HCT116 (cell line): Measurements from ENCODE around the gene OR10H4. TPM values are rescaled to one million over a fixed set of nuclear protein-coding genes. Genes with fewer than 3 reads are reported as not detected.
A peak's percentile ranks its signal among the peaks of the same experiment; 100 is the strongest.

Source experiments
- ATAC-seq: fragments of 200-7000 bp; cut with Tn5 transposase; 2 replicates; pipeline ENCODE4 v1.9.1; 2020; ENCODE audit warnings: mild to moderate bottlenecking, moderate library complexity
- BruUV-seq: library from RNA; stranded (reverse); fragments of 400-500 nt; replicated peaks from 2 replicates; lab custom pipeline; 2021; lab: Mats Ljungman, UMichigan
- CTCF ChIA-PET: fragments of 300-600 bp; sonication (Branson Sonifier 250); formaldehyde crosslinking; loops from one replicate; lab custom pipeline; 2021; ENCODE audit warnings: antibody characterized with exemption; lab: Charles Lee
- POLR2A ChIA-PET: fragments of 300-600, 350-600 bp; sonication (Branson Sonifier 250); formaldehyde crosslinking; loops from one replicate; lab custom pipeline; 2021; ENCODE audit warnings: antibody characterized with exemption; lab: Charles Lee
- RAD21 ChIA-PET, 2 experiments: fragments of 300-600 bp; sonication (Branson Sonifier 250); formaldehyde crosslinking; loops; one replicate each; lab custom pipeline; 2023; ENCODE audit warnings: low total read pairs in 2 of 2; ENCODE audit not compliant: uncharacterized antibody in 2 of 2, unreplicated experiment in 2 of 2, low non-redundant PET in 1 of 2; lab: Charles Lee
- DNase-seq: peaks from one replicate; pipeline ENCODE4 v3.0.0-alpha.2; 2010; ENCODE audit warnings: low read depth, low spot score
- H2AFZ ChIP-seq: fragments of 200-600 bp; shearing (Covaris generic), sonication (generic); 2 replicates; pipeline ENCODE4 v1.6.1; 2017; ENCODE audit warnings: low read depth, mixed run types, mixed read lengths, antibody characterized with exemption, low read length; ENCODE audit not compliant: poor library complexity, severe bottlenecking
- H3K27ac ChIP-seq: 2 replicates; pipeline ENCODE4 v1.5.1; 2012; ENCODE audit warnings: low read depth, low read length
- H3K27me3 ChIP-seq: fragments of 200-600 bp; sonication (generic); 2 replicates; pipeline ENCODE4 v1.6.1; 2016; ENCODE audit warnings: mixed run types, low read length, mixed read lengths; ENCODE audit not compliant: insufficient read depth
- H3K36me3 ChIP-seq, 2 experiments: fragments of 200-500 bp in 1 of 2; fragments of 200-600 bp in 1 of 2; sonication (Bioruptor generic) in 1 of 2; sonication (generic) in 1 of 2; 2 replicates each; pipeline versions ENCODE4 v1.5.1 to v1.6.1; 2014 to 2016; ENCODE audit warnings: low read length in 2 of 2, inconsistent platforms in 1 of 2, mixed read lengths in 1 of 2, mixed run types in 1 of 2; ENCODE audit not compliant: insufficient read depth in 2 of 2, control insufficient read depth in 1 of 2
- H3K4me1 ChIP-seq, 2 experiments: fragments of 200-600 bp in 1 of 2; sonication (generic) in 1 of 2; 2 replicates each; pipeline versions ENCODE4 v1.5.1 to v1.6.1; 2012 to 2017; ENCODE audit warnings: low read length in 2 of 2, inconsistent platforms in 1 of 2, mild to moderate bottlenecking in 1 of 2, mixed read lengths in 1 of 2, mixed run types in 1 of 2, moderate library complexity in 1 of 2; ENCODE audit not compliant: insufficient read depth in 2 of 2, control insufficient read depth in 1 of 2
- H3K4me2 ChIP-seq: fragments of 200-600 bp; sonication (generic); 2 replicates; pipeline ENCODE4 v1.6.1; 2017; ENCODE audit warnings: mixed run types, low read length, mixed read lengths
- H3K4me3 ChIP-seq, 2 experiments: fragments of 200-600 bp in 1 of 2; sonication (generic) in 1 of 2; replicated peaks in 1 of 2; 2 replicates each; pipeline ENCODE4 v1.5.1; 2011 to 2016; ENCODE audit warnings: low read length in 2 of 2, control low read depth in 1 of 2, low read depth in 1 of 2, mild to moderate bottlenecking in 1 of 2, mixed read lengths in 1 of 2, mixed run types in 1 of 2
- H3K79me2 ChIP-seq: fragments of 200-600 bp; sonication (generic); 2 replicates; pipeline ENCODE4 v1.6.1; 2017; ENCODE audit warnings: mild to moderate bottlenecking, mixed run types, low read length, moderate library complexity, mixed read lengths; ENCODE audit not compliant: insufficient read depth
- H3K9ac ChIP-seq: fragments of 200-600 bp; sonication (generic); 2 replicates; pipeline ENCODE4 v1.6.1; 2016; ENCODE audit warnings: low read length, mixed read lengths
- H3K9me2 ChIP-seq: fragments of 200-600 bp; sonication (generic), shearing (Covaris generic); 2 replicates; pipeline ENCODE4 v1.6.1; 2017; ENCODE audit warnings: mixed run types, mild to moderate bottlenecking, moderate library complexity; ENCODE audit not compliant: insufficient read depth
- H3K9me3 ChIP-seq, 2 experiments: fragments of 200-500 bp in 1 of 2; fragments of 200-600 bp in 1 of 2; sonication (Bioruptor generic) in 1 of 2; sonication (generic) in 1 of 2; 2 replicates each; pipeline ENCODE4 v1.6.1; 2014 to 2017; ENCODE audit warnings: low read length in 2 of 2, mixed read lengths in 2 of 2, inconsistent platforms in 1 of 2, low read depth in 1 of 2, mild to moderate bottlenecking in 1 of 2, mixed run types in 1 of 2, moderate library complexity in 1 of 2; ENCODE audit not compliant: control insufficient read depth in 1 of 2, insufficient read depth in 1 of 2
- H4K20me1 ChIP-seq: fragments of 200-600 bp; sonication (generic), shearing (Covaris generic); 2 replicates; pipeline ENCODE4 v1.6.1; 2017; ENCODE audit warnings: mixed run types, mild to moderate bottlenecking, moderate library complexity; ENCODE audit not compliant: insufficient read depth
- CBX3 ChIP-seq: IDR thresholded peaks from 2 replicates; pipeline ENCODE4 v1.6.1; 2012; ENCODE audit warnings: low read depth
- CEBPB ChIP-seq: IDR thresholded peaks from 2 replicates; pipeline ENCODE4 v1.6.1; 2012; ENCODE audit warnings: low read depth
- ELF1 ChIP-seq: IDR thresholded peaks from 2 replicates; pipeline ENCODE4 v1.6.1; 2012; ENCODE audit warnings: low read depth, borderline replicate concordance
- EZH2 ChIP-seq: fragments of 200-600 bp; sonication (generic); IDR thresholded peaks from 2 replicates; pipeline ENCODE4 v1.6.1; 2017; ENCODE audit warnings: antibody characterized with exemption, mixed run types
- EZH2phosphoT487 ChIP-seq: fragments of 200-600 bp; IDR thresholded peaks from 2 replicates; pipeline ENCODE4 v1.6.1; 2018; ENCODE audit warnings: antibody characterized with exemption, borderline replicate concordance
- FOSL1 ChIP-seq: IDR thresholded peaks from 2 replicates; pipeline ENCODE4 v1.6.1; 2012; ENCODE audit warnings: low read depth
- JUND ChIP-seq: IDR thresholded peaks from 2 replicates; pipeline ENCODE4 v1.6.1; 2012
- MAX ChIP-seq: IDR thresholded peaks from 2 replicates; pipeline ENCODE4 v1.6.1; 2012
- POLR2A ChIP-seq: IDR thresholded peaks from 2 replicates; pipeline ENCODE4 v1.7.0; 2011; ENCODE audit warnings: borderline replicate concordance; ENCODE audit not compliant: insufficient read depth, insufficient read length; ENCODE audit errors: extremely low read depth
- POLR2AphosphoS5 ChIP-seq: IDR thresholded peaks from 2 replicates; pipeline ENCODE4 v1.6.1; 2011; ENCODE audit warnings: mild to moderate bottlenecking, low read depth, low read length, moderate library complexity
- RAD21 ChIP-seq: IDR thresholded peaks from 2 replicates; pipeline ENCODE4 v1.6.1; 2012; ENCODE audit warnings: low read depth, mild to moderate bottlenecking
- SIN3A ChIP-seq: IDR thresholded peaks from 2 replicates; pipeline ENCODE4 v1.6.1; 2012; ENCODE audit warnings: low read depth
- SP1 ChIP-seq: IDR thresholded peaks from 2 replicates; pipeline ENCODE4 v1.6.1; 2012; ENCODE audit warnings: low read depth
- SRF ChIP-seq: IDR thresholded peaks from 2 replicates; pipeline ENCODE4 v1.6.1; 2012; ENCODE audit warnings: low read depth
- TCF7L2 ChIP-seq: IDR thresholded peaks from 2 replicates; pipeline ENCODE4 v1.7.0; 2011; ENCODE audit warnings: borderline replicate concordance, inconsistent platforms; ENCODE audit not compliant: insufficient read depth, insufficient read length; ENCODE audit errors: extremely low read depth
- YY1 ChIP-seq: IDR thresholded peaks from 2 replicates; pipeline ENCODE4 v1.6.1; 2011; ENCODE audit warnings: low read length, low read depth, moderate library complexity, mild to moderate bottlenecking; ENCODE audit not compliant: insufficient replicate concordance; ENCODE audit errors: extremely low read depth
- ZBTB33 ChIP-seq: IDR thresholded peaks from 2 replicates; pipeline ENCODE4 v1.6.1; 2011; ENCODE audit warnings: mild to moderate bottlenecking, low read length, moderate library complexity; ENCODE audit not compliant: insufficient replicate concordance; ENCODE audit errors: extremely low read depth
- ZFX ChIP-seq: fragments of 450-650 bp; IDR thresholded peaks from 2 replicates; pipeline ENCODE4 v1.6.1; 2017
- ZNF274 ChIP-seq: fragments of 200-500 bp; sonication (Bioruptor generic); IDR thresholded peaks from 2 replicates; pipeline ENCODE4 v1.6.1; 2014; ENCODE audit warnings: mild to moderate bottlenecking, low read depth, low read length, inconsistent platforms
- intact Hi-C: fragments of 100-400 bp; cut with micrococcal nuclease; formaldehyde crosslinking; loops from 2 replicates; pipeline ENCODE4 v1.10.0; 2022
- total RNA-seq: library from RNA; stranded (reverse); gene quantifications from one replicate; pipeline ENCODE4 v1.2.1, GENCODE V29; 2021; ENCODE audit not compliant: unreplicated experiment
- TF ChIP-seq, protein P1 (sequence below): IDR thresholded peaks from 2 replicates; pipeline ENCODE4 v1.6.1; 2012
- TF ChIP-seq, protein P2 (sequence below): IDR thresholded peaks from 2 replicates; pipeline ENCODE4 v1.6.1; 2012; ENCODE audit warnings: low read depth

Gene OR10H4
- total RNA-seq, 1 experiment from 2014 or later, result not detected

GRCh38 chr19:15971224-15971780 lies 22.5 kb downstream of the OR10H4 start:
- no peaks in the 10 kb centered on the region for H3K4me1 ChIP-seq
- H3K9ac ChIP-seq, result no peak overlapping the region
- peak overlapping the region; percentile 68 for H2AFZ ChIP-seq
- intact Hi-C loops, result no loop called here
- H4K20me1 ChIP-seq, result no peaks in the 10 kb centered on the region
- ATAC-seq (no peak; the same call in 1 of the 2 replicates), DNase-seq (peak; percentile 3)
- no peaks in the 10 kb centered on the region for H3K9me2 ChIP-seq
- ChIA-PET RAD21 (no interaction called here), CTCF (no interaction called here), POLR2A (no interaction called here)
- no peaks in the 10 kb centered on the region for H3K9me3 ChIP-seq
- H3K36me3 ChIP-seq, result no peaks in the 10 kb centered on the region
- peaks cover 8% of the 10 kb centered on the region; the same call in 1 of the 2 replicates for H3K27me3 ChIP-seq
- no TSS peak for BruUV-seq
- H3K79me2 ChIP-seq, result no peaks in the 10 kb centered on the region
- H3K27ac ChIP-seq, result no peak overlapping the region
- no peak overlapping the region for H3K4me2 ChIP-seq
- no peak overlapping the region for H3K4me3 ChIP-seq
- TF ChIP-seq, protein P1, sequence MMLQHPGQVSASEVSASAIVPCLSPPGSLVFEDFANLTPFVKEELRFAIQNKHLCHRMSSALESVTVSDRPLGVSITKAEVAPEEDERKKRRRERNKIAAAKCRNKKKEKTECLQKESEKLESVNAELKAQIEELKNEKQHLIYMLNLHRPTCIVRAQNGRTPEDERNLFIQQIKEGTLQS, result no peak
- TF ChIP-seq YY1 (no peak), ZBTB33 (no peak), RAD21 (peak; percentile 45; the same call in 1 of the 2 replicates), ZFX (no peak), SRF (no peak), EZH2 (no peak), MAX (no peak), CEBPB (no peak), TCF7L2 (peak; percentile 80), ZNF274 (no peak), FOSL1 (no peak), EZH2phosphoT487 (no peak), POLR2A (no peak), ELF1 (no peak), SIN3A (no peak), SP1 (no peak), JUND (no peak), POLR2AphosphoS5 (no peak), CBX3 (no peak)
- TF ChIP-seq, protein P2, sequence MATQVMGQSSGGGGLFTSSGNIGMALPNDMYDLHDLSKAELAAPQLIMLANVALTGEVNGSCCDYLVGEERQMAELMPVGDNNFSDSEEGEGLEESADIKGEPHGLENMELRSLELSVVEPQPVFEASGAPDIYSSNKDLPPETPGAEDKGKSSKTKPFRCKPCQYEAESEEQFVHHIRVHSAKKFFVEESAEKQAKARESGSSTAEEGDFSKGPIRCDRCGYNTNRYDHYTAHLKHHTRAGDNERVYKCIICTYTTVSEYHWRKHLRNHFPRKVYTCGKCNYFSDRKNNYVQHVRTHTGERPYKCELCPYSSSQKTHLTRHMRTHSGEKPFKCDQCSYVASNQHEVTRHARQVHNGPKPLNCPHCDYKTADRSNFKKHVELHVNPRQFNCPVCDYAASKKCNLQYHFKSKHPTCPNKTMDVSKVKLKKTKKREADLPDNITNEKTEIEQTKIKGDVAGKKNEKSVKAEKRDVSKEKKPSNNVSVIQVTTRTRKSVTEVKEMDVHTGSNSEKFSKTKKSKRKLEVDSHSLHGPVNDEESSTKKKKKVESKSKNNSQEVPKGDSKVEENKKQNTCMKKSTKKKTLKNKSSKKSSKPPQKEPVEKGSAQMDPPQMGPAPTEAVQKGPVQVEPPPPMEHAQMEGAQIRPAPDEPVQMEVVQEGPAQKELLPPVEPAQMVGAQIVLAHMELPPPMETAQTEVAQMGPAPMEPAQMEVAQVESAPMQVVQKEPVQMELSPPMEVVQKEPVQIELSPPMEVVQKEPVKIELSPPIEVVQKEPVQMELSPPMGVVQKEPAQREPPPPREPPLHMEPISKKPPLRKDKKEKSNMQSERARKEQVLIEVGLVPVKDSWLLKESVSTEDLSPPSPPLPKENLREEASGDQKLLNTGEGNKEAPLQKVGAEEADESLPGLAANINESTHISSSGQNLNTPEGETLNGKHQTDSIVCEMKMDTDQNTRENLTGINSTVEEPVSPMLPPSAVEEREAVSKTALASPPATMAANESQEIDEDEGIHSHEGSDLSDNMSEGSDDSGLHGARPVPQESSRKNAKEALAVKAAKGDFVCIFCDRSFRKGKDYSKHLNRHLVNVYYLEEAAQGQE, result no peak
